Left ventricle myocardium inferior (tissue), 1 donor: ENCODE data around the gene YWHAE. TPM values are rescaled to one million over a fixed set of nuclear protein-coding genes. Genes with fewer than 3 reads are reported as not detected.
"Not testable (repeated sequence)": the region's sequence is repeated elsewhere in the genome, so short reads cannot be mapped to it uniquely, and the experiment has no call there.

Source experiments
- DNase-seq: peaks from one replicate; pipeline ENCODE4 v3.0.0-alpha.2; 2020
- H3K27ac ChIP-seq: fragments of 200-600 bp; replicated peaks from 2 replicates; pipeline ENCODE4 v1.8.0; 2021
- H3K27me3 ChIP-seq: fragments of 200-600 bp; 2 replicates; pipeline ENCODE4 v1.8.0; 2021; ENCODE audit warnings: low read depth
- H3K36me3 ChIP-seq: fragments of 200-600 bp; 2 replicates; pipeline ENCODE4 v1.8.0; 2021
- H3K4me1 ChIP-seq: fragments of 200-600 bp; 2 replicates; pipeline ENCODE4 v1.8.0; 2021
- H3K4me3 ChIP-seq: fragments of 200-600 bp; 2 replicates; pipeline ENCODE4 v1.8.0; 2021; ENCODE audit warnings: mild to moderate bottlenecking, moderate library complexity
- H3K9me3 ChIP-seq: fragments of 200-600 bp; replicated peaks from 2 replicates; pipeline ENCODE4 v1.8.0; 2021
- intact Hi-C: fragments of 100-400 bp; cut with micrococcal nuclease; formaldehyde crosslinking; loops from one replicate; pipeline ENCODE4 v1.11.0; 2022
- total RNA-seq: library from RNA; stranded (reverse); fragmentation: NEBNext Ultra II Directional; extraction: Animal tissue kit (Norgen Biotek cat#: 25700); gene quantifications from one replicate; pipeline ENCODE4 v1.2.1, GENCODE V29; 2021
- TF ChIP-seq, protein P1 (sequence below): fragments of 200-600 bp; IDR thresholded peaks from 2 replicates; pipeline ENCODE4 v1.8.0; 2021; ENCODE audit warnings: antibody characterized with exemption, mild to moderate bottlenecking, borderline replicate concordance
- donor health status: DM: no; HTN: yes; CAD: no; lungs with severe emphysema.

The YWHAE gene
- total RNA-seq, 1 donor from 2014 or later, result 569 TPM

DNA sequence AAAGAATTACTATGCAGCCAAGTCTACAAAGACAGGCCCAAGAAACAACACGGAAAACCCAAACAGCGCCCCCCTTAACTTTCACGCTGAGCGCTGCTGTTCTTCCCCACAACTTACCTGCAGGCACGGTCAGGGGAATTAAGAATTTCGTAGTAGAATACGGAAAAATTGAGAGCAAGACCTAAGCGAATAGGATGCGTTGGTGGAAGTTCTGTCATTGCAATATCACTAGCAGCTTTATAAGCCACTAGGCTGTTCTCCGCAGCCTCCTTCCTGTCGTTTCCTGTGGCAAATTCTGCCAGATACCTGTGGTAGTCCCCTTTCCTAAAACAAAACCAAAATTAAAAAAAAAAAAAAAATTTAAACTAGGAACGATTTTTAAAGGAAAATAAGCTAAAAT lies 39.0 kb downstream of the YWHAE start:
- H3K4me1 ChIP-seq, result peaks cover 61% of the 10 kb centered on the region
- no peaks in the 10 kb centered on the region for H3K27me3 ChIP-seq
- no peak for DNase-seq
- peak overlapping the region; percentile 44 for H3K27ac ChIP-seq
- TF ChIP-seq, protein P1, sequence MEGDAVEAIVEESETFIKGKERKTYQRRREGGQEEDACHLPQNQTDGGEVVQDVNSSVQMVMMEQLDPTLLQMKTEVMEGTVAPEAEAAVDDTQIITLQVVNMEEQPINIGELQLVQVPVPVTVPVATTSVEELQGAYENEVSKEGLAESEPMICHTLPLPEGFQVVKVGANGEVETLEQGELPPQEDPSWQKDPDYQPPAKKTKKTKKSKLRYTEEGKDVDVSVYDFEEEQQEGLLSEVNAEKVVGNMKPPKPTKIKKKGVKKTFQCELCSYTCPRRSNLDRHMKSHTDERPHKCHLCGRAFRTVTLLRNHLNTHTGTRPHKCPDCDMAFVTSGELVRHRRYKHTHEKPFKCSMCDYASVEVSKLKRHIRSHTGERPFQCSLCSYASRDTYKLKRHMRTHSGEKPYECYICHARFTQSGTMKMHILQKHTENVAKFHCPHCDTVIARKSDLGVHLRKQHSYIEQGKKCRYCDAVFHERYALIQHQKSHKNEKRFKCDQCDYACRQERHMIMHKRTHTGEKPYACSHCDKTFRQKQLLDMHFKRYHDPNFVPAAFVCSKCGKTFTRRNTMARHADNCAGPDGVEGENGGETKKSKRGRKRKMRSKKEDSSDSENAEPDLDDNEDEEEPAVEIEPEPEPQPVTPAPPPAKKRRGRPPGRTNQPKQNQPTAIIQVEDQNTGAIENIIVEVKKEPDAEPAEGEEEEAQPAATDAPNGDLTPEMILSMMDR, result no peak
- no peak overlapping the region for H3K4me3 ChIP-seq
- peaks cover 52% of the 10 kb centered on the region for H3K36me3 ChIP-seq
- no peaks in the 10 kb centered on the region for H3K9me3 ChIP-seq
- intact Hi-C loops, result no loop called here

DNA sequence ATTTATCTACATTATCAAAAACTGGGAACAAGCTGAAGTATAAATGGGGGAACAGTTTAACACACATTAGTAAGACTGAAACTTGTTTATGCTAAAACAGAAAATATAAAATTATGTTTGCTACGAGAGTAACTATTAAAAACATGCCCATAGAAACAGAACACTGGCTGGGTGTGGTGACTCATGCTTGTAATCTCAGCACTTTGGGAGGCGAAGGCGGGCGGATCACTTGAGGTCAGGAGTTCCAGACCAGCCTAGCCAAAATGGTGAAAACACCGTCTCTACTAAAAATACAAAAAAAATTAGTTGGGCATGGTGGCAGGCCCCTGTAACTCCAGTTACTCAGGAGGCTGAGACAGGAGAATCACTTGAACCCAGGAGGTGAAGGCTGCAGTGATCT lies 39.7 kb downstream of the YWHAE start:
- H3K4me1 ChIP-seq, result peaks cover 55% of the 10 kb centered on the region
- DNase-seq, H3K4me3 ChIP-seq, intact Hi-C loops, H3K9me3 ChIP-seq, H3K27me3 ChIP-seq: not testable (repeated sequence)
- peak overlapping the region; percentile 44 for H3K27ac ChIP-seq
- peaks cover 58% of the 10 kb centered on the region for H3K36me3 ChIP-seq

DNA sequence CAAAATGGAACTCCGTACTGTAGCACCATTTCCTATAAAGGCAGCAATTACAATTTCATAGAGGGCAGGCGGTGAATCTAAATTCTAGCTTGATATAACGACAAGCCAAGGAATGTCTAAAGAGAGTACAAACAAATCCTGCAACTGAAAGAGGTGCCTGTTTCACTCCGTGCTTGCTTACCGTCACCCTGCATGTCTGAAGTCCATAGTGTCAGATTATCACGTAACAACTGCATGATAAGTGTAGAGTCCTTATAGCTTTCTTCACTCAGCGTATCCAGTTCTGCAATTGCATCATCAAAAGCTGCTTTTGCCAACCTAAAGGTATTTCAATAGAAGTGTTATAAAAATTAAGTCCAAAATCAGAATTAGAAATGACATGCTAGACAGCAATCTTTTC lies 46.0 kb downstream of the YWHAE start:
- intact Hi-C loops, result no loop called here

DNA sequence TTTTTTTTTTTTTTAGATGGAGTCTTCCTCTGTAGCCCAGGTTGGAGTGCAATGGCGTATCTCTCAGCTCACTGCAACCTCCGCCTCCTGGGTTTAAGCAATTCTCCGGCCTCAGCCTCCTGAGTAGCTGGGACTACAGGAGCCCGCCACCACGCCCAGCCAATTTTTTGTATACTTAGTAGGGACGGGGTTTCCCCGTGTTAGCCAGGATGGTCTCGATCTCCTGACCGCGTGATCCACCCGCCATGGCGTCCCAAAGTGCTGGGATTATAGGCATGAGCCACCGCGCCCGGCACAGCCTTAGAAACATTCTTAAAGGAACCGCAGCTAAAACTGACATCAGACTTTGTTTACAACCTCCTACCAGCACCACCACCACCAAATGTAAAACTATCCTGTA lies 47.5 kb downstream of the YWHAE start:
- H3K27ac ChIP-seq, H3K27me3 ChIP-seq, intact Hi-C loops, H3K4me3 ChIP-seq, DNase-seq, H3K9me3 ChIP-seq: not testable (repeated sequence)
- Histone ChIP-seq H3K4me1 (peaks cover 28% of the 10 kb centered on the region), H3K36me3 (peaks cover 91% of the 10 kb centered on the region)

More for the DNA sequence above, 46.0 kb downstream of the YWHAE start:
- no peaks in the 10 kb centered on the region for H3K27me3 ChIP-seq
- peaks cover 17% of the 10 kb centered on the region for H3K4me1 ChIP-seq
- no peaks in the 10 kb centered on the region for H3K9me3 ChIP-seq
- TF ChIP-seq, protein P1, result no peak
- no peak overlapping the region for H3K4me3 ChIP-seq
- no peak for DNase-seq
- peak overlapping the region; percentile 33 for H3K27ac ChIP-seq
- H3K36me3 ChIP-seq, result peaks cover 89% of the 10 kb centered on the region

DNA sequence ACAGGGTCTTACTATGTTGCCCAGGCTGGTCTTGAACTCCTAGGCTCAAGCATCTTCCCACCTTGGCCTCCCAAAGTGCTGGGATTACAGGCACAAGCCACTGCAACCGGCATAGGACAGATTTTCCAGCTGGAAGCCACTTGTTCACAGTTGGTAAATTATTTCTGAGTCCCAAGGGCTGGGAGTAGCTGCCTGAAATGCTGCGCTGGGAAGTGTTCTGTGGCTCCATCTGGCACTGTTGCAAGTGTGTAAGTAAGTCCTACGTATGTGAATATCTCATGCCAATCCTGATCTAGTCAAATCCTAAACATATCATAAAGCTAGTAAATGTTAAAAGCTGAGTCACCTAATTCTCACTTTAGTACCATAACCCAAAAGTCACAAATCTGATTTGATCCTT lies 48.1 kb downstream of the YWHAE start:
- Histone ChIP-seq H3K9me3 (no peaks in the 10 kb centered on the region), H3K27ac (no peak overlapping the region), H3K27me3 (no peaks in the 10 kb centered on the region), H3K4me3 (no peak overlapping the region), H3K36me3 (peaks cover 91% of the 10 kb centered on the region), H3K4me1 (peaks cover 34% of the 10 kb centered on the region)
- TF ChIP-seq, protein P1, result no peak
- intact Hi-C loops, result no loop called here
- no peak for DNase-seq

DNA sequence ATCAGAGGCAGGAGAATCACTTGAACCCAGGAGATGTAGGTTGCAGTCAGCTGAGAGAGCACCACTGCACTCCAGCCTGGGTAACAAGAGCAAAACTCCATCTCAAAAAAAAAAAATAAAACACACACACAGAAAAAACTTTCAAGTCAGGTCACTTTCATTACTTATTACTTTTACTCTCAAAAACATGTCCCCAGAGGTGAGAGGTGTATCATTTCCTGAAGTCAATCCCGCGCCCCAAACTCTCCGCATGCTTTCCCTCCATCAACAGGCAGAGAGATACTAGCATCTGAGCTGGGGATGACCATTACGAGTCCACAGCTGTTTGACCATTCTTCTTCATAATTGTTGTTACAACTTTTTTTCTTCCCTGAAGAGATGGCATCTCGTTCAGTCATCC lies 48.7 kb downstream of the YWHAE start:
- Histone ChIP-seq H3K36me3 (peaks cover 86% of the 10 kb centered on the region), H3K4me3 (no peak overlapping the region), H3K27me3 (no peaks in the 10 kb centered on the region), H3K4me1 (peaks cover 41% of the 10 kb centered on the region), H3K9me3 (no peaks in the 10 kb centered on the region), H3K27ac (no peak overlapping the region)
- TF ChIP-seq, protein P1, result no peak
- intact Hi-C loops, result no loop called here
- no peak for DNase-seq
